K562 (cell line): ENCODE results near the gene KIF21A. TPM values are rescaled to one million over a fixed set of nuclear protein-coding genes. Genes with fewer than 3 reads are reported as not detected.

Experiments used
- polyA plus RNA-seq, 8 experiments: library from polyadenylated mRNA; depleted of rRNA in 4 of 8; stranded (reverse) in 5 of 8; unstranded in 3 of 8; fragments of >200 nt; fragmentation: Nextera tagmentation in 2 of 8; fragmentation: Illumina TruSeq in 1 of 8; extraction: Ambion mirVana in 2 of 8; extraction: Trizol in 1 of 8; gene quantifications; 2 replicates each; pipeline versions ENCODE4 v1.2.1 to v1.2.3, GENCODE V29; 2011 to 2014; ENCODE audit warnings: inconsistent platforms in 1 of 8, missing spikeins in 1 of 8
- total RNA-seq, 7 experiments: library from RNA; depleted of rRNA in 6 of 7; stranded (reverse); fragments of >200 nt in 6 of 7; fragmentation: Illumina TruSeq in 2 of 7; extraction: Trizol in 2 of 7; gene quantifications; 2 replicates each; pipeline versions ENCODE4 v1.2.1 to v1.2.3, GENCODE V29; 2011 to 2021; ENCODE audit warnings: low replicate concordance in 1 of 7
- TF ChIP-seq, protein P1 (sequence below): fragments of 250-450 bp; sonication (Bioruptor Pico); IDR thresholded peaks from 2 replicates; pipeline ENCODE4 v1.4.0; 2020
- TF ChIP-seq, protein P2 (sequence below): fragments of 250-450 bp; sonication (Bioruptor Pico); IDR thresholded peaks from 2 replicates; pipeline ENCODE4 v1.5.0; 2020; ENCODE audit warnings: mild to moderate bottlenecking, borderline replicate concordance

The KIF21A gene
- total and polyA plus RNA-seq, 9 of the 15 experiments (the other 6 are each of a cell fraction or from before 2014, with no cell fraction given): 17.7 to 45.0 (median 30.3) TPM

DNA sequence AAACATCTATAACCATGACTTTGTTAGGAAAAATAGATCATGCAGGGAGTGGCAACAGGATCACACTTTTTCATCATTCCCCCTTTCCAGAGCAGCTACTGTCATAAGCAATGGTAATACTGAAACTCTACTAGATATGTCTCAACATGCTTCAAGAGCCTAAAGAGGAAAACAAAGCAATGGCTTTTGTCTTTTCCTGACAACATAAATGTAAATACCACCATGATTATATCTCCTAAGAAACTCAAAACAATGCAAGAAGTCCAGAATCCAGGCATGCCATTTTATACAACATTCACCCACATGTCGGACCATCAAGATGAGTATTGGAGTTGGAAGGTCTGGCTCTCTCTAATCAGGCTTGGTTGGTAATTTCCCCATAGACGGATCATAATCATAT lies 78.7 kb downstream of the KIF21A start (continued):
- TF ChIP-seq, protein P1, sequence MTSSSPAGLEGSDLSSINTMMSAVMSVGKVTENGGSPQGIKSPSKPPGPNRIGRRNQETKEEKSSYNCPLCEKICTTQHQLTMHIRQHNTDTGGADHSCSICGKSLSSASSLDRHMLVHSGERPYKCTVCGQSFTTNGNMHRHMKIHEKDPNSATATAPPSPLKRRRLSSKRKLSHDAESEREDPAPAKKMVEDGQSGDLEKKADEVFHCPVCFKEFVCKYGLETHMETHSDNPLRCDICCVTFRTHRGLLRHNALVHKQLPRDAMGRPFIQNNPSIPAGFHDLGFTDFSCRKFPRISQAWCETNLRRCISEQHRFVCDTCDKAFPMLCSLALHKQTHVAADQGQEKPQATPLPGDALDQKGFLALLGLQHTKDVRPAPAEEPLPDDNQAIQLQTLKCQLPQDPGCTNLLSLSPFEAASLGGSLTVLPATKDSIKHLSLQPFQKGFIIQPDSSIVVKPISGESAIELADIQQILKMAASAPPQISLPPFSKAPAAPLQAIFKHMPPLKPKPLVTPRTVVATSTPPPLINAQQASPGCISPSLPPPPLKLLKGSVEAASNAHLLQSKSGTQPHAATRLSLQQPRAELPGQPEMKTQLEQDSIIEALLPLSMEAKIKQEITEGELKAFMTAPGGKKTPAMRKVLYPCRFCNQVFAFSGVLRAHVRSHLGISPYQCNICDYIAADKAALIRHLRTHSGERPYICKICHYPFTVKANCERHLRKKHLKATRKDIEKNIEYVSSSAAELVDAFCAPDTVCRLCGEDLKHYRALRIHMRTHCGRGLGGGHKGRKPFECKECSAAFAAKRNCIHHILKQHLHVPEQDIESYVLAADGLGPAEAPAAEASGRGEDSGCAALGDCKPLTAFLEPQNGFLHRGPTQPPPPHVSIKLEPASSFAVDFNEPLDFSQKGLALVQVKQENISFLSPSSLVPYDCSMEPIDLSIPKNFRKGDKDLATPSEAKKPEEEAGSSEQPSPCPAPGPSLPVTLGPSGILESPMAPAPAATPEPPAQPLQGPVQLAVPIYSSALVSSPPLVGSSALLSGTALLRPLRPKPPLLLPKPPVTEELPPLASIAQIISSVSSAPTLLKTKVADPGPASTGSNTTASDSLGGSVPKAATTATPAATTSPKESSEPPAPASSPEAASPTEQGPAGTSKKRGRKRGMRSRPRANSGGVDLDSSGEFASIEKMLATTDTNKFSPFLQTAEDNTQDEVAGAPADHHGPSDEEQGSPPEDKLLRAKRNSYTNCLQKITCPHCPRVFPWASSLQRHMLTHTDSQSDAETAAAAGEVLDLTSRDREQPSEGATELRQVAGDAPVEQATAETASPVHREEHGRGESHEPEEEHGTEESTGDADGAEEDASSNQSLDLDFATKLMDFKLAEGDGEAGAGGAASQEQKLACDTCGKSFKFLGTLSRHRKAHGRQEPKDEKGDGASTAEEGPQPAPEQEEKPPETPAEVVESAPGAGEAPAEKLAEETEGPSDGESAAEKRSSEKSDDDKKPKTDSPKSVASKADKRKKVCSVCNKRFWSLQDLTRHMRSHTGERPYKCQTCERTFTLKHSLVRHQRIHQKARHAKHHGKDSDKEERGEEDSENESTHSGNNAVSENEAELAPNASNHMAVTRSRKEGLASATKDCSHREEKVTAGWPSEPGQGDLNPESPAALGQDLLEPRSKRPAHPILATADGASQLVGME (CRISPR knock-in tag): no peak
- TF ChIP-seq, protein P2, sequence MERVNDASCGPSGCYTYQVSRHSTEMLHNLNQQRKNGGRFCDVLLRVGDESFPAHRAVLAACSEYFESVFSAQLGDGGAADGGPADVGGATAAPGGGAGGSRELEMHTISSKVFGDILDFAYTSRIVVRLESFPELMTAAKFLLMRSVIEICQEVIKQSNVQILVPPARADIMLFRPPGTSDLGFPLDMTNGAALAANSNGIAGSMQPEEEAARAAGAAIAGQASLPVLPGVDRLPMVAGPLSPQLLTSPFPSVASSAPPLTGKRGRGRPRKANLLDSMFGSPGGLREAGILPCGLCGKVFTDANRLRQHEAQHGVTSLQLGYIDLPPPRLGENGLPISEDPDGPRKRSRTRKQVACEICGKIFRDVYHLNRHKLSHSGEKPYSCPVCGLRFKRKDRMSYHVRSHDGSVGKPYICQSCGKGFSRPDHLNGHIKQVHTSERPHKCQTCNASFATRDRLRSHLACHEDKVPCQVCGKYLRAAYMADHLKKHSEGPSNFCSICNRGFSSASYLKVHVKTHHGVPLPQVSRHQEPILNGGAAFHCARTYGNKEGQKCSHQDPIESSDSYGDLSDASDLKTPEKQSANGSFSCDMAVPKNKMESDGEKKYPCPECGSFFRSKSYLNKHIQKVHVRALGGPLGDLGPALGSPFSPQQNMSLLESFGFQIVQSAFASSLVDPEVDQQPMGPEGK (CRISPR knock-in tag): no peak
- TF ChIP-seq, all 486 proteins: peak for 0
